Measurements from ENCODE around the gene SDR9C7. TPM values are rescaled to one million over a fixed set of nuclear protein-coding genes. Genes with fewer than 3 reads are reported as not detected.
"Not testable (repeated sequence)": the region's sequence is repeated elsewhere in the genome, so short reads cannot be mapped to it uniquely, and the experiment has no call there.

SDR9C7 gene
- total and polyA plus RNA-seq, 3 donors from 2014 or later = 0.43 to 0.46 TPM; not detected in 1

DNA sequence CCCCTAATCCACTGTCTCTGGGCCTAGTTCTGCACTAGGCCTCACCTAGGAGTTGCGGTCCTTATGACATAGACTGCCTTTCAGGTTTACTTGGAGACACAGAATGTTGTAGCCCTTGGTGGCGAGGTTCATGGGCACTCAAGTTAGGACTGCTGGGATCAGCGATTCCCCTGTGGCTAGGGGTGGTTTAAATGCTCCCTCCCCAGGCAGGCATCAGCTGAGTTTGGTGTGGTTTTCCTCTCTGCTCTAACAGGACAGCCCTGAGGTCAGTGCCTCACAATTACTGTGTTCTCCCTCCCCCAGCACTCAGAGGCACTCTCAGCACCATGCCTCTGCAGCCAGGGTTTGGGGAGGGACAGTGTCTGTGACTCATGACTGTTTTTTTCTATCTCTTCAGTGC, 45.4 kb upstream of the SDR9C7 start:
- Histone ChIP-seq H3K36me3 (ENCODE audit: low read depth, missing control alignments) (no peaks in the 10 kb centered on the region), H3K4me1 (no peaks in the 10 kb centered on the region), H3K27me3 (no peaks in the 10 kb centered on the region), H3K27ac (no peak overlapping the region), H3K9me3 (no peaks in the 10 kb centered on the region), H3K4me3 (no peak overlapping the region)
- no peak for DNase-seq
- 94 to 97% methylated on average over 3 of the region's 3 CpGs for WGBS, 2 donors
- no peak for TF ChIP-seq POLR2A (IDR thresholded peaks at IDR 0.05)
- TF ChIP-seq, protein P1, sequence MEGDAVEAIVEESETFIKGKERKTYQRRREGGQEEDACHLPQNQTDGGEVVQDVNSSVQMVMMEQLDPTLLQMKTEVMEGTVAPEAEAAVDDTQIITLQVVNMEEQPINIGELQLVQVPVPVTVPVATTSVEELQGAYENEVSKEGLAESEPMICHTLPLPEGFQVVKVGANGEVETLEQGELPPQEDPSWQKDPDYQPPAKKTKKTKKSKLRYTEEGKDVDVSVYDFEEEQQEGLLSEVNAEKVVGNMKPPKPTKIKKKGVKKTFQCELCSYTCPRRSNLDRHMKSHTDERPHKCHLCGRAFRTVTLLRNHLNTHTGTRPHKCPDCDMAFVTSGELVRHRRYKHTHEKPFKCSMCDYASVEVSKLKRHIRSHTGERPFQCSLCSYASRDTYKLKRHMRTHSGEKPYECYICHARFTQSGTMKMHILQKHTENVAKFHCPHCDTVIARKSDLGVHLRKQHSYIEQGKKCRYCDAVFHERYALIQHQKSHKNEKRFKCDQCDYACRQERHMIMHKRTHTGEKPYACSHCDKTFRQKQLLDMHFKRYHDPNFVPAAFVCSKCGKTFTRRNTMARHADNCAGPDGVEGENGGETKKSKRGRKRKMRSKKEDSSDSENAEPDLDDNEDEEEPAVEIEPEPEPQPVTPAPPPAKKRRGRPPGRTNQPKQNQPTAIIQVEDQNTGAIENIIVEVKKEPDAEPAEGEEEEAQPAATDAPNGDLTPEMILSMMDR (IDR thresholded peaks at IDR 0.05) = no peak
- intact Hi-C loops (cut with DNase I; ENCODE audit: low total_unique reads) = no loop called here

DNA sequence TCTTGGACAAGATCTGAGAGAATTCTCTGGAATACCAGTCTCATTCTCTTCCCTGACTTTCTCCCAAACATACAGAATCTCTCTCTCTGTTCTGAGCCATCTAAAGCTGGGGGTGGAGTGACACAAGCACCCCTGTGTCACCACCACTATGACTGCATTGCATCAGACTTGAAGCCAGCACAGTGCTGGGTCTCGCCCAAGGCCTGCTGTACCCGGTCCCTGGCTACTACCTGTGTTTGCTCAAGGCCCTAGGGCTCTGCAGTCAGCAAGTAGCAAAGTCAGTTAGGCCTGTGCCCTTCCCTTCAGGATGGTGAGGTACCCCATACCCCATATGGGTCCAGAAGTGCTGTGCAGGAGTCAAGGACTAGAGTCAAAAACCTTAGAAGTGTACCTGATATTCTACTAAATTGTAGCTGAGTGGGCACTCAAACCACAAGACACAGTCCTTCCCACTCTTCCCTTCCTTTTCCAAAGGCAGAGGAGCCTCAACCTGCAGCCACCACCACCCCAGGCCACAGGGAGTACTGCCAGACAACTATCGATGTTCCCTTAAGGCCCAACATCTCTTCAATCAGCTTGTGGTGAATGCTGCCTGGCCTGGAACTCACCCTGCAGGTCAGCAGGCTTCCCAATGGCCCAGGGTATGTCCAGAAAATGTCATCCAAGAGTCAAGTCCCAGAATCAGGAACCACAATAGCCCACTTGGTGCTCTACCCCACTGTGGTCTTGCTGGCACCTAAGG, 44.4 kb upstream of the SDR9C7 start:
- no peak for TF ChIP-seq POLR2A (IDR thresholded peaks at IDR 0.05)
- TF ChIP-seq, protein P1 (IDR thresholded peaks at IDR 0.05) = no peak
- DNase-seq = no peak
- intact Hi-C loops (cut with DNase I; ENCODE audit: low total_unique reads) = no loop called here

DNA sequence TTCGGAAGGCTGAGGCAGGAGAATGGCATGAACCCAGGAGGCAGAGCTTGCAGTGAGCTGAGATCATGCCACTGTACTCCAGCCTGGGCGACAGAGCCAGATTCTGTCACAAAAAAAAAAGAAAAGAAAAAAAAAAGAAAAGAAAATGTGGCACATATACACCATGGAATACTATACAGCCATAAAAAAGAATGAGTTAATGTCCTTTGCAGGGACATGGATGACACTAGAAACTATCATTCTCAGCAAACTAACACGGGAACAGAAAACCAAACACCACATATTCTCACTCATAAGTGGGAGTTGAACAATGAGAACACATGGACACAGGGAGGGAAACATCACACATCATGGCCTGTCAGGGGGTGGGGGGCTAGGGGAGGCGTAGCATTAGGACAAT, 43.2 kb upstream of the SDR9C7 start:
- H3K4me1 ChIP-seq; DNase-seq; H3K27ac ChIP-seq; intact Hi-C loops (cut with DNase I; ENCODE audit: low total_unique reads); H3K9me3 ChIP-seq; H3K27me3 ChIP-seq; H3K4me3 ChIP-seq; H3K36me3 ChIP-seq (ENCODE audit: low read depth, missing control alignments): not testable (repeated sequence)
- WGBS, 2 donors = 85 to 92% methylated on average over 4 of the region's 4 CpGs

More for the DNA sequence above, 44.4 kb upstream of the SDR9C7 start:
- Histone ChIP-seq H3K4me1 (no peaks in the 10 kb centered on the region), H3K27ac (no peak overlapping the region), H3K36me3 (ENCODE audit: low read depth, missing control alignments) (no peaks in the 10 kb centered on the region), H3K9me3 (no peaks in the 10 kb centered on the region), H3K4me3 (no peak overlapping the region), H3K27me3 (no peaks in the 10 kb centered on the region)
- 91 to 92% methylated on average over 3 of the region's 3 CpGs for WGBS, 2 donors

DNA sequence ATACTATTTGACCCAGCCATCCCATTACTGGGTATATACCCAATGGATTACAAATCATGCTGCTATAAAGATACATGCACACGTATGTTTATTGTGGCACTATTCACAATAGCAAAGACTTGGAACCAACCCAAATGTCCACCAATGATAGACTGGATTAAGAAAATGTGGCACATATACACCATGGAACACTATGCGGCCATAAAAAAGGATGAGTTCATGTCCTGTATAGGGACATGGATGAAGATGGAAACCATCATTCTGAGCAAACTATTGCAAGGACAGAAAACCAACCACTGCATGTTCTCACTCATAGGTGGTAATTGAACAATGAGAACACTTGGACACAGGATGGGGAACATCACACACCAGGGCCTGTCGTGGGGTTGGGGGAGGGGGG, 40.0 kb upstream of the SDR9C7 start:
- intact Hi-C loops (cut with DNase I; ENCODE audit: low total_unique reads); H3K4me1 ChIP-seq; H3K9me3 ChIP-seq; H3K36me3 ChIP-seq (ENCODE audit: low read depth, missing control alignments); H3K27me3 ChIP-seq; H3K4me3 ChIP-seq; DNase-seq; H3K27ac ChIP-seq: not testable (repeated sequence)
- 80 to 87% methylated on average over 3 of the region's 3 CpGs for WGBS, 2 donors

DNA sequence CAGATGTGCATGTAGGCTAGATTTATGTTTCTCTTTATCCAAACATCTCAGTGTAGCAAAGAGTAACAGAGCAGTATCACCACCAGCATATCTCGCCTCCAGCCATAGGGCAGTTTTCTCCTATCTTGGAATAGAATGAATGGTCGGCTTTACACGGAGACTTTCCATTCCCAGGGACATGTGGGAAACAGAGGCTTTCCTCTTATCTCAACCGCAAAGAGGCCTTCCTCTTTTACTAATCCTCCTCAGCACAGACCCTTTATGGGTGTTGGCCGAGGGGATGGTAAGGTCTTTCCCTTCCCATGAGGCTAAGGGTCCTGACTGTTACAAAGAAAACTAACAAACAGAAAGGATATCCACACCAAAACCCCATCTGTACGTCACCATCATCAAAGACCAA, 34.7 kb upstream of the SDR9C7 start:
- H3K9me3 ChIP-seq; DNase-seq; H3K27me3 ChIP-seq; H3K27ac ChIP-seq; intact Hi-C loops (cut with DNase I; ENCODE audit: low total_unique reads); H3K4me3 ChIP-seq; H3K4me1 ChIP-seq; H3K36me3 ChIP-seq (ENCODE audit: low read depth, missing control alignments): not testable (repeated sequence)
- 68 to 69% methylated on average over 6 of the region's 6 CpGs for WGBS, 2 donors

DNA sequence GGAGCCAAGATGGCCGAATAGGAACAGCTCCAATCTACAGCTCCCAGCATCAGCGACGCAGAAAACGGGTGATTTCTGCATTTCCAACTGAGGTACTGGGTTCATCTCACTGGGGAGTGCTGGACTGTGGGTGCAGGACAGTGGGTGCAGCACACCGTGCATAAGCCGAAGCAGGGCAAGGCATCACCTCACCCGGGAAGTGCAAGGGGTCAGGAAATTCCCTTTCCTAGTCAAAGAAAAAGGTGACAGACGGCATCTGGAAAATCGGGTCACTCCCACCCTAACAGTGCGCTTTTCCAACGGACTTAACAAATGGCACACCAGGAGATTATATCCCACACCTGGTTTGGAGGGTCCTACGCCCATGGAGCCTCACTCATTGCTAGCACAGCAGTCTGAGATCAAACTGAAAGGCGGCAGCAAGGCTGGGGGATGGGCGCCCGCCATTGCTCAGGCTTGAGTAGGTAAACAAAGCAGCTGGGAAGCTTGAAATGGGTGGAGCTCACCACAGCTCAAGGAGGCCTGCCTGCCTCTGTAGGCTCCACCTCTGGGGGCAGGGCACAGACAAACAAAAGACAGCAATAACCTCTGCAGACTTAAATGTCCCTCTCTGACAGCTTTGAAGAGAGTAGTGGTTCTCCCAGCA, 31.9 kb upstream of the SDR9C7 start:
- intact Hi-C loops (cut with DNase I; ENCODE audit: low total_unique reads) = not testable (repeated sequence)

DNA sequence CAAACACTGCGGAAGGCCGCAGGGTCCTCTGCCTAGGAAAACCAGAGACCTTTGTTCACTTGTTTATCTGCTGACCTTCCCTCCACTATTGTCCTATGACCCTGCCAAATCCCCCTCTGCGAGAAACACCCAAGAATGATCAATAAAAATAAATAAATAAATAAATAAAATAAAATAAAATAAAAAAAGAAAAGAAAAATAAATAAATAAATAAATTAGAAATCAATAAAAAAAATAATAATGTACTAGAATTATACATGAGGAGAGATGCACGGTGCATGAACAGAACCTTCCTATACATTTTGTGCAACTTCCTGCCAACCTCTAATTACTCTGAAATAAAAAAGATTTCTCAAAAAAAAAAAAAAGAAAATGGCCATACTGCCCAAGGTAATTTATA, 30.9 kb upstream of the SDR9C7 start:
- 94 to 100% methylated on average over 2 to 4 of the region's 4 CpGs for WGBS, 2 donors
- H3K27me3 ChIP-seq; intact Hi-C loops (cut with DNase I; ENCODE audit: low total_unique reads); H3K9me3 ChIP-seq; DNase-seq; H3K4me3 ChIP-seq; H3K36me3 ChIP-seq (ENCODE audit: low read depth, missing control alignments); H3K27ac ChIP-seq; H3K4me1 ChIP-seq: not testable (repeated sequence)

More for the DNA sequence above, 31.9 kb upstream of the SDR9C7 start:
- H3K4me3 ChIP-seq; H3K9me3 ChIP-seq; DNase-seq; H3K27me3 ChIP-seq; H3K27ac ChIP-seq; H3K36me3 ChIP-seq (ENCODE audit: low read depth, missing control alignments); H3K4me1 ChIP-seq: not testable (repeated sequence)
- 84 to 92% methylated on average over 15 of the region's 15 CpGs for WGBS, 2 donors

DNA sequence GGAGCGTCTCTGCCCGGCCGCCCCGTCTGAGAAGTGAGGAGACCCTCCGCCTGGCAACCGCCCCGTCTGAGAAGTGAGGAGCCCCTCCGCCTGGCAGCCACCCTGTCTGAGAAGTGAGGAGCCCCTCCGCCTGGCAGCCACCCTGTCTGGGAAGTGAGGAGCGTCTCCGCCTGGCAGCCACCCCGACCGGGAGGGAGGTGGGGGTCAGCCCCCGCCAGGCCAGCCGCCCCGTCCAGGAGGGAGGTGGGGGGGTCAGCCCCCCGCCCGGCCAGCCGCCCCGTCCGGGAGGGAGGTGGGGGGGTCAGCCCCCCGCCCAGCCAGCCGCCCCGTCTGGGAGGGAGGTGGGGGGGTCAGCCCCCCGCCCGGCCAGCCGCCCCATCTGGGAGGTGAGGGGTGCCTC, 29.3 kb upstream of the SDR9C7 start:
- intact Hi-C loops (cut with DNase I; ENCODE audit: low total_unique reads); H3K4me1 ChIP-seq; DNase-seq; H3K9me3 ChIP-seq; H3K4me3 ChIP-seq; H3K27ac ChIP-seq; H3K36me3 ChIP-seq (ENCODE audit: low read depth, missing control alignments); H3K27me3 ChIP-seq: not testable (repeated sequence)
- WGBS, 2 donors = 95% methylated on average over 14 of the region's 27 CpGs; no CpG with 5 or more reads in 1 of the 2 donors

DNA sequence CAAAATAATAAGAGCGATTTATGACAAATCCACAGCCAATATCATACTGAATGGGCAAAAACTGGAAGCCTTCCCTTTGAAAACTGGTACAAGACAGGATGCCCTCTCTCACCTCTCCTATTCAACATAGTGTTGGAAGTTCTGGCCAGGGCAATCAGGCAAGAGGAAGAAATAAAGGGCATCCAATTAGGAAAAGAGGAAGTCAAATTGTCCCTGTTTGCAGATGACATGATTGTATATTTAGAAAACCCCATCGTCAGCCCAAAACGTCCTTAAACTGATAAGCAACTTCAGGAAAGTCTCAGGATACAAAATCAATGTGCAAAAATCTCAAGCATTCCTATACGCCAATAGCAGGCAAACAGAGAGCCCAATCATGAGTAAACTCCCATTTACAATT, 28.0 kb upstream of the SDR9C7 start:
- intact Hi-C loops (cut with DNase I; ENCODE audit: low total_unique reads); H3K4me3 ChIP-seq; H3K27ac ChIP-seq; DNase-seq; H3K4me1 ChIP-seq; H3K9me3 ChIP-seq; H3K27me3 ChIP-seq; H3K36me3 ChIP-seq (ENCODE audit: low read depth, missing control alignments): not testable (repeated sequence)
- WGBS, 2 donors = 64 to 68% methylated on average over 4 of the region's 4 CpGs
